ENCODE results near the gene WWOX.
"Not testable (repeated sequence)": the region's sequence is repeated elsewhere in the genome, so short reads cannot be mapped to it uniquely, and the experiment has no call there.

Gene WWOX

DNA sequence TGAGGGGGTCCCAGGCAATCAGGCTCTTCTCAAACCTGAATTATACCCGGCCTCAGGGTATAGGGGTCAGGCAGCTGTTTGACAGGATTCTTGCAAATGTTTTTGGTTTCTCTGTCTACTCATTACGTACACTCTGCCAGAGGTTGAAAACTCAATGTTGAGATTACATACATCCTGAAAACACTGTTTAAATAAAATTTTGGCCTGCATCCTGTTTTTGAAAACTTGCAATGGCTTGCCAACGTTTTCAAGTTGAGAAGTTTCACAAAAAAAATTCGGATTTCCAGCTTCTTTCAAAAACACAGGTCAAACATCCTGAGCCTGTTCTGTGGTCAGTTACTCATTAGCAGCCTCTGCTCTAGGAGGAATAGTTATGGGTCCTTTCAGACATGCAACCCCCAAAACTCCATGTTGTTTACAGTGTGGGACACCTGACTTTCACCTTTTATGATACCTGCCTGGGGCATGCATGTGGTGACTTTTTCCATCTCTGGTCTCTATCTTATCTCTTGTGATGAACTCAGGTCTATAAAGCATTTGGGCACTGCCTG, 577.8 kb downstream of the WWOX start:
- no peak for DNase-seq

DNA sequence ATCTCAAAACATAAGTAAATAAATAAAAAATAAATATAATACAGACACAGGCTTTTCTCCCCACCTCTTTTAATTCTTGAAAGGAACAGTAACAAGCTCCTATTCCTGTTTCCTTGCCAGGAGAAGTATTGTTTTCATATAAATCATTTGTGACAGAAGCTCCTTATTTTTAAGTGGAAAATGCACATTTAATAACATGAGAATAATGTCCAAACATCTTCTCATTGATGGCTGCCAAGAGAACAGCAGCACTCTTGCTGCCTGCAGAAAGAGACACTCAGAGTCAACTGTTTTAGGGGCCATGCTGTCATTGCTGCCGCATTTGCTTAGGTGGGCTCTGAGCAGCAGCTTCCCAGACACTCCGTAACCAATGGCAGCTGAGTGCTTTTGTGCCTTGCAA, 580.1 kb downstream of the WWOX start:
- no peak for DNase-seq

DNA sequence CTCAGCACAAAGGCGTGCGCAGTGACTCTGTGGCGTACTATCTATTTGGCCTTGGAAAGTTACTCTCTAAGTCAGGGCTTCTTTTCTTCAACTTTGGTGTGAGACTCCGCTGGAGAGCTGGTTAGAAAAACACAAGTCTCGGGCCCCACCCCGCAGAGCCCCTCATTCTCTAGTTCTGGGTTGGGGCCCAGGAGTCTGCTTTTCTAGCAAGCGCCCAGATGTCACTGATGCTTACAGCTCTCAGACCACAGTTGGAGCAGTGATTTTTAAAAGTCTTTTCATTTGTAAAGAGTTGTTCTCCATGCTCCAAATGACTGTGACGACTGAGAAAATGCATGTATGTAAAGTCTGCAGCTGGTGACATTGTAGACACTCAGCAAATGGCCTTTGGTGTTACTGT, 582.3 kb downstream of the WWOX start:
- DNase-seq = no peak

DNA sequence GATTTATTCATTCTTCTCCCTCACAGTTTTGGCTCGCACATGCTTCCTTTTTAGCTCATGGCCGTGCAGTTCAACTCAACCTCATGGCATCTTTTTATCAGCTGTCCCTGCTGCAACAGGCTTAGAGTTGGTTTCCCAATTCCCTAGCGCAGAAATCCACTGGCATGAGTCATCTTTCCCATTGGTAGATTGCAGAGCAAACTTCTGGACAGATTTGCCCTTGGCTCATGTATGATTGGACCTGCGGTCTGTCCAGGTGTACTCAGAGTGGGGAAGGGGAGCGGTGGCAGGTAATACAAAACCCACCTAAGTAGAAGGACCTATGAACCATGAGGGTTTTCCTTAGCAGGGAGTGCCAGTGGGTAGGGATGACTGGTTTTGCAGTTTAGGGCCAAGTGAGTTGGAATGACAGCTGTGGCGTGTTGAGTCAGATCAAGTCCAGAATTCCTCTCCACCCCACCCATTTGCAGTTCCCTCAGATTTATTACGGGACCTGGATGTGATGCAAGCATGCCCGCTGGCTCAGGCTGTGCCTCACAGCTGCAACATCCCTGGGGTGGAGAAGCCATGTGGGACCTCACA, 584.7 kb downstream of the WWOX start:
- DNase-seq = no peak

DNA sequence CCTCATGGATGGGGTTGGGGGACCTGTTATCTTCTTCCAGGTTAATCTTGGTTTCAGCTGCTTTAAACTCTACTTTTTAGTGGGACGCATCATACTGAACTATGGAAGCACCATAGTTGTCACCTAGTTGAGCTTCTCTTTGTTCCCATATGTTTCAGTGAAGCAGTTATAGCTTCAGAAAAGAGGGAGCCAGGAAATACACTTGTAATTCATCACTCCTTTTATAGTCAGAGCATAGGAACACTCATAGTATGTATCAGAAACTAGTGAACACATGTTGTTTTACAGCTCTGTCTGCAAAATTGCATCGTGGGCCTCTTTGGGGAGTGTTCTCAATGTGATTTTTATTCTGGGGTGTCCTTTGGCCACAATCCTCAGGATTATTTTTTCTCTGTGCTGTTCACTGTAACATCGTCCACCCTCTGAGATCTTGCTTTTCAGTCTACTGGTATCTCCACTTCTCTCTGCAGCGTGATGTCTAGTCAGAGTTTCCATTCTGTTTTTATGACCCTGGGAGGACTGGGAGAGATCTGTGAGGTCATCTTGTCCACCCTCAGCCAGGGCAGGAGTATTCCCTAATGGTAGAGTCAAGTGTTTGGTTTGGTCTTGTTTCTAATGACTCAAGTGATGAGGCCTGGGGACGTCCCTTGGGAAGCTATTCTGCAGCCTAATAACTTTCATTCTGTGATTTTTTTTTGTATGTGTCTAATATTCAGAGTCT, 585.4 kb downstream of the WWOX start:
- DNase-seq = no peak

DNA sequence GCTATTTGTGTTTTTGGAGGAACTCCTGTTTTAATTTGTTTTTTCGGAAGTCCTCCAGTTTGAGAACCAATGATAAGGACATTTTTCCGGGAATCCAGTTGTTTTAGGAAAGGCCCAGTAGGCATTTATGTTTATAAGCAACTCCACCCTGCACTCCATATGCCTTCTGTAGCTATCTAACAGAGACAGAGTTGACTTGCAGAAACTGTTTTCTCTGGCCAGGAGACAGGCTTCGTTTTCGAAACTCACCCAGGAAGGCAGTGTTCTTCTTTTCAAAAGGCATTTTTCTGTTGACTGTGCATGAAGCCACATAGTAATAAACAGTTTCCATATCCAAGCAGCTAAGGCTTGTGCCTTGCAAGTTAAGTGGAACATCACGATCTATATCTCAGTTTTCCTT, 587.1 kb downstream of the WWOX start:
- no peak for DNase-seq

DNA sequence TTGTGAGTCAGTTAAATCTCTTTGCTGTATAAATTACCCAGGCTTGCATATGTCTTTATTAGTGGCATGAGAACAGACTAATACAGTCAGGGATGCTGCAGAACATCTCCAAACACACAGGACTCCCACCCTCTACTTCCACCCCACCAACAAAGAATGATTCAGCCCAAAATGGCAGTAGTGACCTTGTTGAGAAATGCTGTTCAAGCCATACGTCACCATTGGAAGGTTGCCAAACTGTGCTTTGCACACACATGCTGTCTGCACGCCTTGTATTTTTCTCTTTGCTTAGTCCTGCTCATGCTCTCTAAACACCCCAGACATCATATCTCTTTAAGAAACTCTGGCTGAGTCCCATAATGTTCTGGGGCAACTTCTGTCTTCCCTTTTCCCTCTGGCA, 589.6 kb downstream of the WWOX start:
- peak in 1 of 51 donors; percentile 16 for DNase-seq

DNA sequence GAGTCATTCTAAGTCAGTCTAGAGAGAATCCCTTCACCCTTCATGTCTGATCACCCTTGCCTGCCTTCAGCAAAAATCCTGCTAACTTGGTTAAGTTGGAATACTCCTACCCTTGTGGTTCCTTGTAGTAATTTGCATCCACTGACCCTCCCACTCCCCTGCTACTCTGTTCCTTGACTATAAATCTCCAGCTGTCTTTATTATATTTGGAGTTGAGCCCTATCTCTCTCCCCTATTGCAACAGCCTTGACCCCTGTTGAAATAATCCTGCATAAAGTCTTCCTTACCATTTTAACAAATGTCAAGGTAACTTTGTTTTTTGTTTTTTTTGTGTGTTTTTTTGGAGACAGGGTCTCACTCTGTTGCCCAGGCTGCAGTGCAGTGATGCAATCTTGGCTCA, 590.1 kb downstream of the WWOX start:
- DNase-seq = no peak

DNA sequence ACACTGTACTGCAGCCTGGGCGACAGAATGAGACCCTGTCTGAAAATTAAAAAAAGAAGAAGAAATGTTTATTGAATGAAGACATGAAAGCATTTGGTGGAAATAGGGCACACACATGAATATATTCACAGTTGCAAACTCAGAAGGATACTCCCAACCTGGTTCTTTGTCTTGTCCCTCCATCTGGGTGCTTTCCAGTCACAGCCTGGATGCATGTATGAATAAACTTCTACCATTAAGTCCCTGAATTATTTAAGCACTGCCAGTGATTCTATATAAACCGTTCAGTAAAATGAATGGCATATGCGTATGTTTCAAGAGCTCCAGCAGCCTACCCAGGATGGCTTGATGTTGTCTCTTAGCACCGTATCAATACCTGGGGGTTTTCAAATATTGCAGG, 591.1 kb downstream of the WWOX start:
- DNase-seq = no peak

DNA sequence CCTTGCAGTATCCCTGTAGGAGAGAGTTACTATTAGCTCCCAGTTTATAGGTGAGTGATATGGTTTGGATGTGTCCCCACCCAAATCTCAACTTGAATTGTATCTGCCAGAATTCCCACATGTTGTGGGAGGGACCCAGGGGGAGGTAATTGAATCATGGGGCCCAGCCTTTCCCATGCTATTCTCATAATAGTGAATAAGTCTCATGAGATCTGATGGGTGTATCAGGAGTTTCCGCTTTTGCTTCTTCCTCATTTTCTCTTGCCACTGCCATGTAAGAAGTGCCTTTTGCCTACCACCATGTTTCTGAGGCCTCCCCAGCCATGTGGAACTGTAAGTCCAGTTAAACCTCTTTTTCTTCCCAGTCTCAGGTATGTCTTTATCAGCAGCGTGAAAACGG, 592.3 kb downstream of the WWOX start:
- DNase-seq = not testable (repeated sequence)

DNA sequence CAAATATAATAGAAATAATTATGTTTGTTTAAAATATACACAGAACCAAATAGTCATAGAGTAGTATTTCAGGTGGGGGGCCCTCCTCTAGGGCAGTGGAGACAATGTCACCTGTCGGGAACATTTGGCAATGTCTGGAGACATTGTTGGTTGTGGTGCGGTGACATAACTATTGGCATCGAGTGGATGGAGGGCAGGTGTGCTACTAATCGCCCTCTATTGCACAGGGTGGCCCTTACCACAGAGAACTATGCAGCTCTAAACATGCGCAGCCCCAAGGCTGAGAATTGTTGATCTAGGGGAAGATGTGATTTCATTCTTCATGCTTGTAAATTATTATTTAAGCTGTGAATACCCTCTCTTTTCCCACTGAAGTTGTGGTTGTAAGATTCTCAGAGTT, 594.0 kb downstream of the WWOX start:
- DNase-seq = no peak

DNA sequence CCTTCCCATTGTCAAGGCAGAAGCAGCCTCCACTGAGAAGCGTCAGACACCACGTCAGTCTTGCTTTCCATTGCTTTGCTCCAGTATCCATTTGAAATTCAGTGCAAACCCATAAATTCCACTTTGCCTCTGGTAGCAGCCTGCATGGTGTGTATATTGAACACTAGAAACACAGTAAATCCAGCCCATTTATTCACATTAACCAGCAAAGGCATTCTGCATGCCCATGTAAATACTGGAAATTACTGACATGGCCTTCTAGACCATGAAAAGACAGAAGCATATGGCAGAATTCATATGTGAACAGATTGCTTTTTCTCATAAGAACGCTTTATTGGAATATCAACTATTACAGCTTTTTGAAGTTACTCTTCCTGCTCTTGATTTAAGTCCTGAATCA, 595.0 kb downstream of the WWOX start:
- DNase-seq = no peak

DNA sequence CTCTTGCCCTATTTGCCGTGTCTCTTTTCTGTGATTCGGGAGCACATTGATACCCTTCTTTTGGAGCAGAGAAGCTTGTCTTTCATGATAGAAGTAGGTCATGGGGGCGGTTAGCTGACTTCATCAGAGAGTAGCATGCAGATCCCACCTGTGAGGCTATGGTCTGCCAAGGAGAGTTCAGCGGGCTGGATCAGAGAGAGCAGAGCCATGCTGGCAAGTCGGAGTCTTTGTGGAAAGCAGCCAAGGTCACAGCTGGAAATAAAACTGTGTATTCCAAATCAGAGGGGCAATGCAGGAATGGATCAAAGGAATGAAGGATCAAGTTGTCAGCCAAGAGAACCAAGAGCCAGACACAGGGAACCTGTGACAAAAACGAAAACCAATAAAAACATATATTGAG, 595.9 kb downstream of the WWOX start:
- peak in 1 of 51 donors; percentile 4 for DNase-seq

DNA sequence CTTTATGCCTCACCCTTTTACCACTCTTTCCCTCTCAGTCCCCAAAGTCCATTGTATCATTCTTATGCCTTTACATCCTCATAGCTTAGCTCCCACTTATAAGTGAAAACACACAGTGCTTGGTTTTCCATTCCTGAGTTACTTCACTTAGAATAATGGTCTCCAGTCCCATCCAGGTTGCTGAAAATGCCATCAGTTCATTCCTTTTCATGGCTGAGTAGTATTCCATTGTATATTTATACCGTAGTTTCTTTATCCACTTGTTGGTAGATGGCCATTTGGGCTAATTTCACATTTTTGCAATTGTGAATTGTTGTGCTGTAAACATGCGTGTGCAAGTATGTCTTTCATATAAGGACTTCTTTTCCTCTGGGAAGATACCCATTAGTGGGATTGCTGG, 597.3 kb downstream of the WWOX start:
- no peak for DNase-seq

DNA sequence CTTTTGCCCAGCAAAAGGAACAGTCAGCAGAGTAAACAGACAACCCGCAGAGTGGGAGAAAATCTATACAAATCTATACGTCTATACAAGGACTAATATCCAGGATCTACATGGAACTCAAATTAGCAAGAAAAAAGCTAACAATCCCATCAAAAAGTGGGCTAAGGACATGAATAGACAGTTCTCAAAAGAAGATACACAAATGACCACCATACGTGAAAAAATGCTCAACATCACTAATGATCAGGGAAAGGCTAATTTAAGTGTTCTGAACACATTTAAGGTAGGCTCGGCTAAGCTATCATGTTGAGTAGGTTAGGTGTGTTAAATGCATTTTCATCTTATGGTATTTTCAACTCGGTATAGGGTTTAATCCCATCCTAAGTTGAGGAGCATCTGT, 598.0 kb downstream of the WWOX start:
- no peak for DNase-seq

DNA sequence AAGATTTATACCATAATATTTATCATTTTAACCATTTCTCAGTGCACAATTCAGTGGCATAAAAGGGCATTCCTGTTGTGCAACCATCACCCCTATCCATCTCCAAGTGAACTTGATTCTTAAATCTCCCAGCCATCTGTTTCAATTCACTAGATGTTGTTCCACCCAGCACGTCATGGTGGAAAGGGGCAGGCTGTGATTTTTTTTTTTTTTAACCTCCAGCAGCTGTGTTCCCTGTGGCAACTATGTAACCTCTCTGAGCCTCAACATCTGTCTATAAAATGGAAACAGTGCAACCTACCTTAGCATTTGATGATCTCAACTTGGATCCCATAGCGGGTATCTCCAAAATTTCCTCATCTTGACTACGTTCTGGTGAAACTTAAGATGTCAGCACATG, 604.5 kb downstream of the WWOX start:
- DNase-seq = no peak

DNA sequence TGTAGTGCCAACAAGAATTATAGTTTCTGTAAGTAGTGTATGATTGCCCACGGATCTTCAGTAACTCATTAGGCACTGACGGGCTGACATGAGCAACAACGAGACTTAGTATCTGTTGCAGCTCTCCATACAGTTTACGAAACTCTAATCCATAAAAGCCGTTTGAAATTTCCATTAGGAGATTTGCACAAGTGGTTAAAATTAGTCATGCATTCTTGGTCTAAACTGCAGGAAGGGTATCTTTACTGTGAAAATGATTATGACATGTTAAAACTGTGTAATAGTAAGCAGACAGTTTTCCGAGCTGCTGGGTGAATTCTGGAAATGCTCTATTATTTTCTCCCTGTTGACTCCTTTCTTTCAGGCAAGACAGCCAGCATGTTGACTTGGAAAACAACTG, 605.0 kb downstream of the WWOX start:
- no peak for DNase-seq

DNA sequence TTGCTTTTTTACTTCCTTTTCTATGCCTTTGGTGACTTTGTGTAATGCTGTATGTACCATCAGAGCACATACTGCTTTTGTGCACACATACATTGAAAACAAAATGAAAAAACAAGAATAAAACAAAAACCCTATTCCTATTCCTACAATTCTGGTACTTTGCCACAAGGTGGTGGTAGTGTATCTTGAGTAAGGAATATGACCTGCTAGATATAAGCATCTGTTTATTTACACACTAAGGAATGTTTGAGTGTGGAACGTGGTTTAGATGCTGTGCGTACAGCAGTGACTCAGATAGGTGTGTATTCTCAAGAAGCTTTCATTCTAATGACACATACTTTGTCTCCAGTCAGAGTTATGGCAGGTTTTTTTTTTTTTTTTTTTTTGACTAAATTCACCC, 606.2 kb downstream of the WWOX start:
- DNase-seq = no peak

DNA sequence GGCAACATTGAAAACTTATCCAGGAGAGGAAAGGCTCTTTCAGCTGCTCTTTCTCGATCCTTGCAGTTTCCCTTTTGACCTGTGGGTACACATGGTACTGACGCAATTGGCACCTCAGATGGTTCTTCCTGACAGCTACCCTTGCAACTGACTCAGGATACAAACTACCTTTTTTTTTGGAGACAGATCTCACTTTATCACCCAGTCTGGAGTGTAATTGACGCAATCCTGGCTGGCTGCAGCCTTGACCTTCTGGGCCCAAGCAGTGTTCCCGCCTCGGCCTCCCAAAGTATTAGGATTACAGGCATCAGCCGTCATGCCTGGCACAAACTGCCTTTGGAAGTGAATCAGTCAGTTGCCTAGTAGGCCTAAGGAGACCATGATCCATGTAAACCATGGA, 607.2 kb downstream of the WWOX start:
- no peak for DNase-seq

DNA sequence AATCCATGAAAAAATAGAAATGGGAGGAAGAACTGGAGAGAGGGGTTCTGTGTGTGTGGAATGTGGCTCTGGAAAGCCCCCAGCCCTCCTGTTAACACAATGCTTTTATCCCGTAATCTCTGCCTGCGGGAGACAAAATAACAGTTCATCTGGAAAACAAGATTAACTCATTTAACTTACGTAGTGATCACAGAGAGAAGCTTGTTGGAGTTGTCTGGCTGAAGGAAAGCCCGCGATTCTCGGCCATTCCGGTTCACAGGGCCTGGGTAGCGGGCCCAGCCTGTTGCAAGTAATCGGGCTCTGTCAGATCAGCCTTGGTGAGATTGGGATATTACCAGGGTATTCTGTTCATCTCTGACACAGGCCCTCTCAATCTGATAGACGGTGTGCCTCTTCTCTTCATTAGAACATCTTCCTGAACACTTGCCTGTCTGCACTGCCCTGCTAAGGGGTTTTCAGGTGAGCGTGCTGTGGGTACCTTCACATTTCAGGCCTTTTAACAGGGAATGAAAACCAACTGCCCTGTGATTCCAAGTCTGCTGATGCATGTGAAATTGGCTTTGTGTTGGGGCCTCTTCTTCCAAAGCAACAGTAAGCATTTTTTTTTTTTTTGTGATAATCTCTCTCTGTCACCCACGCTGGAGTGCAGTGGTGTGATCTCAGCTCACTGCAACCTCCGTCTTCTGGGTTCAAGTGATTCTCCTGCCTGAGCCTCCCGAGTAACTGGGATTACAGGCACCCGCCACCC, 609.9 kb downstream of the WWOX start:
- DNase-seq = no peak

DNA sequence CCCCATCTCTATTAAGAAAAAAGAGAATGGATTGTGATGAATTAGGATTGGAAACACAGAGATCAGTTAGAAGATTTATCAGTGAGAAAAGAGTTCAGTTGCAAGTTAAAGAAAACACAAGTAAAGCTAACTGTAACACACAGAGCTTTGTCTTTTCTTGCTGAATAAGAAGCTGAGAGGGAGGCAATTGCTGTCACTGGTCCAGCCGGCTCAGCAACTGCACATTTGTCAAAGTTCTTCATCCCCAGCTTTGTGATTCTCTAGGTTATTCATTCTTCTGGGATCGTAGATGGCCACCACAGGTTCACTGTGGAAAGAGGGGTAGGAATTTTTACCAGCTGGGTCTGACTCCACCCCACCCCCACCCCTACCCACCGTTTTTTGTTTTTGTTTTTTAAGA, 615.7 kb downstream of the WWOX start:
- DNase-seq = no peak

DNA sequence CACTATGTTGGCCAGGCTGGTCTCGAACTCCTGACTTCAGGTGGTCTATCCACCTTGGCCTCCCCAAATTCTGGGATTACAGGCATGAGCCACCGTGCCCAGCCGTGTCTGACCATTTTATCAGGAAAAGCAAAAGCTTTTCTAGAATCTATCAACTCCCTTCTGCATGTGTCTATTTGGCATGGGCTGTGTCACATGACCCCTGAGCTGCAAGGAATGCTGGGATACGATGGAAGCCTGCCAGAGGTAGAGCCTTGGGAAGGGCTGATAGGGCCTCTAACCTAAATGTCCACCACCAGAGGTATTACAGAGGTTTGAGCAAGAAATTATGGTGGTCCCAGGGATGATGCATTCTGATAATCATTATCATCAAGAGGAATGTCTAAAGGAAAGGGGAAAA, 616.2 kb downstream of the WWOX start:
- no peak for DNase-seq

DNA sequence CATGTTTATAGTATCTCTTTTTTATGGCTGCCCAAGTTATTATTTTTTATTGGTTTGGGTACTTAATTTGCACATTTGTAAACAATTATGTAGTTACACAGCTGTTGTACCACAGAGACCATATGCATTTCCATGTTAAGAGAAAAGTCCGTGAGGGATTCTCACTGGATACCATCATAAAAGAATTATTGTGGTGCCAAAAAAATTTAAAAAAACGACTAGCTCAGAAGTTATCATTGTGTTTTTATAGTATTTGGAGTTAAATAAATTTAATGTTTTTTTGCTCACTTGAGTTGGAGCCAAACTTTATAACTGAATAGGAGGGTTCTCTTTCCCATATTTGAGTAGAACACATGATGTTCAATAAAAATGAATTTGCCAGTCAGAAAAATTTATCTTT, 618.7 kb downstream of the WWOX start:
- no peak for DNase-seq
